Measurements from ENCODE around the gene CSF1.
"Not testable (repeated sequence)": the region's sequence is repeated elsewhere in the genome, so short reads cannot be mapped to it uniquely, and the experiment has no call there.

The CSF1 gene

DNA sequence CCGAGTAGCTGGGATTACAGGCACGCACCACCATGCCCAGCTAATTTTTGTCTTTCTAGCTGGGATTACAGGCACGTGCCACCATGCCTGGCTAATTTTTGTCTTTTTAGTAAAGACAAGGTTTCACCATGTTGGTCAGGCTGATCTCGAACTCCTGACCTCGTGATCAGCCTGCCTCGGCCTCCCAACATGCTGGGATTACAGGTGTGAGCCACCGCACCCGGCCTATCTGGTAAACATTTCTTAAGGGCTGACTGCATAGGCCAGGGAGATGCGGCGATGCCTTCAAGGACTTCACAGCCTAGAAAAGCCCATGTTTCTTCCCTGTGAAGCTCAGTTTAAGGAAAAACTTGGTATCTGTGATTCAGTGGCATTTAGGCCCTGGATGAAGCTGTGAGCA lies 9.7 kb downstream of the CSF1 start:
- DNase-seq = not testable (repeated sequence)

DNA sequence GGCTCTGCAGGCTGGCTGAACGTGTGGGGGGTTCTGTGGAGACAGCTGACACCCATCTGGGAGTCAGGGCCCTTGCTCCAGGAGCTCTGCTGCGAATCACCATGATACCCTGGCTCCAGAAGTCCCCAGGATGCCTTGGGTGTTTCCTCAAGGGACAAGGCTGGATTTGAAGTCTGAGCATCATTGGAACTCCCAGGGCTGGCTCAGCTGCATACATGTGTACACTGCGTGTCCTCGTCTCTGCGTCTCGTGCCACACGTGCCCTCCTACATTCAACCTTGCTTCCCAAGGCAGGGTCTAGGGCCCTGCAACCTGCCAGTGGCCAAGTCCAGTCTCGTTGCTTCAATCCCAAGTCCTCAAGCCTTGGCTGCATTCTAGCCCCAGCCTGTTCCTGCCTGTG lies 11.7 kb downstream of the CSF1 start:
- no peak for DNase-seq

DNA sequence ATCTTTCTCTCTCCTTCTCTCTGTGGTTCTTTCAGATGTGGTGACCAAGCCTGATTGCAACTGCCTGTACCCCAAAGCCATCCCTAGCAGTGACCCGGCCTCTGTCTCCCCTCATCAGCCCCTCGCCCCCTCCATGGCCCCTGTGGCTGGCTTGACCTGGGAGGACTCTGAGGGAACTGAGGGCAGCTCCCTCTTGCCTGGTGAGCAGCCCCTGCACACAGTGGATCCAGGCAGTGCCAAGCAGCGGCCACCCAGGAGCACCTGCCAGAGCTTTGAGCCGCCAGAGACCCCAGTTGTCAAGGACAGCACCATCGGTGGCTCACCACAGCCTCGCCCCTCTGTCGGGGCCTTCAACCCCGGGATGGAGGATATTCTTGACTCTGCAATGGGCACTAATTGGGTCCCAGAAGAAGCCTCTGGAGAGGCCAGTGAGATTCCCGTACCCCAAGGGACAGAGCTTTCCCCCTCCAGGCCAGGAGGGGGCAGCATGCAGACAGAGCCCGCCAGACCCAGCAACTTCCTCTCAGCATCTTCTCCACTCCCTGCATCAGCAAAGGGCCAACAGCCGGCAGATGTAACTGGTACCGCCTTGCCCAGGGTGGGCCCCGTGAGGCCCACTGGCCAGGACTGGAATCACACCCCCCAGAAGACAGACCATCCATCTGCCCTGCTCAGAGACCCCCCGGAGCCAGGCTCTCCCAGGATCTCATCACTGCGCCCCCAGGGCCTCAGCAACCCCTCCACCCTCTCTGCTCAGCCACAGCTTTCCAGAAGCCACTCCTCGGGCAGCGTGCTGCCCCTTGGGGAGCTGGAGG lies 12.7 kb downstream of the CSF1 start:
- no peak for DNase-seq

DNA sequence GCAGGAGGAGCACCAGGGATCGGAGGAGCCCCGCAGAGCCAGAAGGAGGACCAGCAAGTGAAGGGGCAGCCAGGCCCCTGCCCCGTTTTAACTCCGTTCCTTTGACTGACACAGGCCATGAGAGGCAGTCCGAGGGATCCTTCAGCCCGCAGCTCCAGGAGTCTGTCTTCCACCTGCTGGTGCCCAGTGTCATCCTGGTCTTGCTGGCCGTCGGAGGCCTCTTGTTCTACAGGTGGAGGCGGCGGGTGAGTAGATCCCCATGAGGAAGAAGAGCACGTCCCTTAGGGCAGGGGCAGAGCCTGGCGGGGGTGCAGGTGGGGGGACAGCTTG lies 13.3 kb downstream of the CSF1 start:
- no peak for DNase-seq

DNA sequence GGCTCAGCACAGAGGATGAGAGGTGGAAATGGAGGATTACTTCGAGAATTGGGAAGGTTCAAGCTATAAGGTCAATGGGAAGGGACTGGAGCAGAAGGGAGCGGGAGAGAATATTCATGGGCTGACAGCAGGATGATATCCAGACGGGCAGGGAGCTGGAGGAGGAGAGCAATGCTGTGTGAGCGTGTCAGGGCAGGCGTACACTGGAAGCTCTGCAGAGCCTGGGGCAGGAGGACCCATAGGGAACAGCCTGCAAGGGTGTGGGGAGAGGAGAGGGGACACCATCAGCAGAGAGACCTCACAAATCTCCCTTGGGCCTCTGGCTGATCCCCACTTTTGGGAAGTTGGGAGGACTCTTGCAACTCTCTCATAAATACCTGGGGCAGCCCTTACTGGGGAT lies 13.7 kb downstream of the CSF1 start:
- no peak for DNase-seq

DNA sequence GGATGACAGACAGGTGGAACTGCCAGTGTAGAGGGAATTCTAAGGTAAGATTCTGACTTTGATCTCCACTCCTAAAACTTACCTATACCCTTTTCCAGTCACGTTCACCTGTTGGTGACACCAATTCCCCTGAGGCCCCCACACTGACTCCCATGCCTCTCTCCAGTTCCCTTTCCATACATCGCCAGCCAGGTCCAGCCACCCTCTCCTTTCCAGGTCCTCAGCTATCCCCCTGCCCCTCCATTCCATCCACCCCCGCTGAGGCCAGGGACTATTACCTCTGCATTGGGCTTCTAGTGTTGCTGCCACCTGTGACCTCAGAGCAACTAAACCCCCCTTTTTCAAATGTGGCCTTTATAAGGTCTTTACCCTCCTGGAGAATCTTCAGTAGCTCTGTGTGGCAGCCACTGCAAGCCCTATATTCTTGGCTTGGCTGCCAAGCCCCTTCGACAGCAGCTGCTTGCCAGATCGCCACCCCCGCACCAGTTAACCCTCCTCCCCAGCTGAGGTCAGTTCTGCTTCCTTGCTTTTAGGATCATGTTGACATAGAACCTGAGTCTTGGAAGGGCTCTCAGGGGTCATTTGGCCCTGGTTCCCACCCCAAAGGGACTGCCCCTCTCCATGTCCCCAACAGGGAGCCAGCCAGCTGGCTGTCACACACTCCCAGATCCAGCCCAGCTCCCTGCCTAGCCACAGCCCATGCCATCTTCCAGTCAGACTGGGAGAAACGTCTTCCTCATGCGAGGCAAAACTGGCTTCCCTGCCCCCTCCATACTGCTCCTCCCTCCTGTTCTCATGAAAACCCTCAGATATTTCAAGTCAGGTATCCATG lies 14.7 kb downstream of the CSF1 start:
- DNase-seq = no peak

DNA sequence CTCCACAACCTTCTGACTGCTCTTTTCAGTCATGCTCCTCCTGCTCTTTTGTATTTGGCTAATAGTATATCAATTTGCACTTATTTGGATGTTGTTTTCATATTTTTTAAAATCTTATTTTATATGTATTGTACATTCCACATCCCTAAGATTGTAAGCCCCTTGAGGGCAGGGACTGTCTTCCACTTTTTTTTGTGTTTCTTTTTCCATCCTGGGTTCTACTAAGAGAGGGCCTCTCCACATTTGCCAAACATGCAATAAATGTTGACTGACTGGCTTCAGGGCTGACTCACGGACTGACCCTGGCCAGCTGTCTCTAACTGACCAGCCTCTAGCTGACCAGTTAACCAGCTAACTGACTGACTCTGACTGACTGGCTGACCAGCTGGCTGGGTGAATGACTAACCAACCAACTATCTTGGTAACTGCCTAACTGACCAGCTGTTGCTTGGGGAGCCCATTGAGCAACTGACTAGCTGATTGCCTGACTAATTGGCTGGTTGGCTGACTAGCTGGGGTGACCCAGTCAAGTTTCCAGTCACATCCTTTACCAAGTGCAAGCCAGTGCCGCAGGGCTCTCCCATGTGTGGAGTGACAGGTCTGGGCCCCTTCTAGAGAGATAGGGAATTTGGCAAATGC lies 16.1 kb downstream of the CSF1 start:
- no peak for DNase-seq

DNA sequence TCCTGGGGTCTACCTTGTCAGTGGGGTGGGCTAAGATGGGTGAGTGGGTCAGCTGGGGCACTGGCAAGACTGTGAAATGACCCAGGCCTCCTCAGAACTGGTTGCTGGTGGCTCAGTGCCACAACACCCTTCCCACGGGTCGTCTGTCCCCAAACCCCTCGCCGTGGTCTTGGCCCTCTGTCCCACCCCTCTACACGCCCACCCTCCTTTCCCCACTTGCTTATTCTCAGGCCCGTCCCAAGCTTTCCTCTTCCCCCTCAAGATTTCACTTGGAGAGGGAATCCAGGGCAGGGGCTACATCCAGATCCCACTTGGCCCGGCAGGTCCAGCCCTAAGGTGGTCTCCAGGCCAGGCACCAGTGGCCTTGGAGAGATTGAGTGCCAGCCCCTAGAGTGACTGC lies 16.7 kb downstream of the CSF1 start:
- no peak for DNase-seq

DNA sequence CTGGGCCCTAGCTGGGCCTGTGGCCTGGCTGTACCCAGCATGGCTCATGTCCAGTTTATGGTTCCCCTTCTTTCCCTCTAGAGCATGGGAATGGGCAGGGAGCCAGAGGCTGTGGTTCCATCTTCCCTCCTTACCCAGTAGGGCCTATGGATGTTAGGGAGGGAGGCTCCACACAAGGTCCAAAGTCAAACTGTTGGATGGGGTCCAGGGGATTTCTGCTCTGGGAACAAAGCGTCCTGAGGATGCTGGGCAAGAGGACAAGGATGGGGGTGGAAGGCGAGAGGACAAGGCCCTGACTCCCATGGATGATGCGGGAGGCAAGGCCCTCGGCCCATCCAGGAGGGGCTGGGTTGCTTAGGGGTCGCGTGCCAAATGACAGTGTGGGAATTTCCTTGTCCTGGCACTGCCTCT lies 17.3 kb downstream of the CSF1 start:
- no peak for DNase-seq

DNA sequence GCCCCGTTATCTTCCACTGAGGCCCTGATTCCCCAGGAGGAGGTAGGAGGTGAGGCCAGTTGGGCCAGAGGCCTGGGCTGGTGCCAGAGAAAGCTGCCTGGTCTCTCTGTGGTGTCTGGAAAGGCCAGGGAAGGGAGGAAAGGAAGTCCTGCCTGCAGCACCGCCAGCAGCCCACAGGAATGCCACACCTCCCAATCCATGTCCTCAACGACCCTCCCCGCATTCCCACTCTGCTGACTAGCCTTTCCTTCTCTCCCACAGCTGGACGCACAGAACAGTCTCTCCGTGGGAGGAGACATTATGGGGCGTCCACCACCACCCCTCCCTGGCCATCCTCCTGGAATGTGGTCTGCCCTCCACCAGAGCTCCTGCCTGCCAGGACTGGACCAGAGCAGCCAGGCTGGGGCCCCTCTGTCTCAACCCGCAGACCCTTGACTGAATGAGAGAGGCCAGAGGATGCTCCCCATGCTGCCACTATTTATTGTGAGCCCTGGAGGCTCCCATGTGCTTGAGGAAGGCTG lies 18.0 kb downstream of the CSF1 start:
- DNase-seq = no peak

DNA sequence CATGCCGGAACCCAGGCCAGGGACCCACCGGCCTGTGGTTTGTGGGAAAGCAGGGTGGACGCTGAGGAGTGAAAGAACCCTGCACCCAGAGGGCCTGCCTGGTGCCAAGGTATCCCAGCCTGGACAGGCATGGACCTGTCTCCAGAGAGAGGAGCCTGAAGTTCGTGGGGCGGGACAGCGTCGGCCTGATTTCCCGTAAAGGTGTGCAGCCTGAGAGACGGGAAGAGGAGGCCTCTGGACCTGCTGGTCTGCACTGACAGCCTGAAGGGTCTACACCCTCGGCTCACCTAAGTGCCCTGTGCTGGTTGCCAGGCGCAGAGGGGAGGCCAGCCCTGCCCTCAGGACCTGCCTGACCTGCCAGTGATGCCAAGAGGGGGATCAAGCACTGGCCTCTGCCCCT lies 18.5 kb downstream of the CSF1 start:
- no peak for DNase-seq

DNA sequence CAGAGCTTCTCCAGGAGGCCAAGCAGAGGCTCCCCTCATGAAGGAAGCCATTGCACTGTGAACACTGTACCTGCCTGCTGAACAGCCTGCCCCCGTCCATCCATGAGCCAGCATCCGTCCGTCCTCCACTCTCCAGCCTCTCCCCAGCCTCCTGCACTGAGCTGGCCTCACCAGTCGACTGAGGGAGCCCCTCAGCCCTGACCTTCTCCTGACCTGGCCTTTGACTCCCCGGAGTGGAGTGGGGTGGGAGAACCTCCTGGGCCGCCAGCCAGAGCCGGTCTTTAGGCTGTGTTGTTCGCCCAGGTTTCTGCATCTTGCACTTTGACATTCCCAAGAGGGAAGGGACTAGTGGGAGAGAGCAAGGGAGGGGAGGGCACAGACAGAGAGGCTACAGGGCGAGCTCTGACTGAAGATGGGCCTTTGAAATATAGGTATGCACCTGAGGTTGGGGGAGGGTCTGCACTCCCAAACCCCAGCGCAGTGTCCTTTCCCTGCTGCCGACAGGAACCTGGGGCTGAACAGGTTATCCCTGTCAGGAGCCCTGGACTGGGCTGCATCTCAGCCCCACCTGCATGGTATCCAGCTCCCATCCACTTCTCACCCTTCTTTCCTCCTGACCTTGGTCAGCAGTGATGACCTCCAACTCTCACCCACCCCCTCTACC lies 19.1 kb downstream of the CSF1 start:
- DNase-seq = no peak

DNA sequence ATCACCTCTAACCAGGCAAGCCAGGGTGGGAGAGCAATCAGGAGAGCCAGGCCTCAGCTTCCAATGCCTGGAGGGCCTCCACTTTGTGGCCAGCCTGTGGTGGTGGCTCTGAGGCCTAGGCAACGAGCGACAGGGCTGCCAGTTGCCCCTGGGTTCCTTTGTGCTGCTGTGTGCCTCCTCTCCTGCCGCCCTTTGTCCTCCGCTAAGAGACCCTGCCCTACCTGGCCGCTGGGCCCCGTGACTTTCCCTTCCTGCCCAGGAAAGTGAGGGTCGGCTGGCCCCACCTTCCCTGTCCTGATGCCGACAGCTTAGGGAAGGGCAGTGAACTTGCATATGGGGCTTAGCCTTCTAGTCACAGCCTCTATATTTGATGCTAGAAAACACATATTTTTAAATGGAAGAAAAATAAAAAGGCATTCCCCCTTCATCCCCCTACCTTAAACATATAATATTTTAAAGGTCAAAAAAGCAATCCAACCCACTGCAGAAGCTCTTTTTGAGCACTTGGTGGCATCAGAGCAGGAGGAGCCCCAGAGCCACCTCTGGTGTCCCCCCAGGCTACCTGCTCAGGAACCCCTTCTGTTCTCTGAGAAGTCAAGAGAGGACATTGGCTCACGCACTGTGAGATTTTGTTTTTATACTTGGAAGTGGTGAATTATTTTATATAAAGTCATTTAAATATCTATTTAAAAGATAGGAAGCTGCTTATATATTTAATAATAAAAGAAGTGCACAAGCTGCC lies 19.8 kb downstream of the CSF1 start:
- DNase-seq = no peak

DNA sequence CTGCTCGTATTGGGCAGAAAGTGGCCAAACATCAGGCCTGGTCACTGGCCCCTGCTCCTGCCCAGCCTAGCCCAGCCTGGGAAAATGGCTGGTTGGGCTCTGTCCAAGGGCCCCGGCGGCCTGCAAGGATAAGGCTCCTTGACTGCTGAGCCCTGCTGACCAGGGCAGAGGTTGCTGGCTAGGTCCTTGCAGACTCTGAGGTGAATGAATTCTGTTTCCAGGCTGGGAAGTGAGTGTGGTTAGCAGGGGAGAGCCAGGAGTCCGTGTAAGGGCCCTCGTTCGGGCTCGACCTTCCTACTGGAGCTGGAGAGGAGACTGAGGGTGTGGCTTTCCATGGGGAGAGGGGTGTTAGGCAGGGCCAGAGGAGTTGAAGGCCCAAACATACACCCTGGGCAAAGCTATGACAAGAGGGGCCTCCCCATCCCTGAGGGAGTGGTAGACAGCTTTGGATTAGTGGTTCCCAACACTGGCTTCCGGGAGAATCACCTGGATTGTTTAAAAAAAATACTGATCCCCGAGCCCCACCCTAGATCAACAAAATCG lies 20.6 kb downstream of the CSF1 start:
- DNase-seq = no peak

DNA sequence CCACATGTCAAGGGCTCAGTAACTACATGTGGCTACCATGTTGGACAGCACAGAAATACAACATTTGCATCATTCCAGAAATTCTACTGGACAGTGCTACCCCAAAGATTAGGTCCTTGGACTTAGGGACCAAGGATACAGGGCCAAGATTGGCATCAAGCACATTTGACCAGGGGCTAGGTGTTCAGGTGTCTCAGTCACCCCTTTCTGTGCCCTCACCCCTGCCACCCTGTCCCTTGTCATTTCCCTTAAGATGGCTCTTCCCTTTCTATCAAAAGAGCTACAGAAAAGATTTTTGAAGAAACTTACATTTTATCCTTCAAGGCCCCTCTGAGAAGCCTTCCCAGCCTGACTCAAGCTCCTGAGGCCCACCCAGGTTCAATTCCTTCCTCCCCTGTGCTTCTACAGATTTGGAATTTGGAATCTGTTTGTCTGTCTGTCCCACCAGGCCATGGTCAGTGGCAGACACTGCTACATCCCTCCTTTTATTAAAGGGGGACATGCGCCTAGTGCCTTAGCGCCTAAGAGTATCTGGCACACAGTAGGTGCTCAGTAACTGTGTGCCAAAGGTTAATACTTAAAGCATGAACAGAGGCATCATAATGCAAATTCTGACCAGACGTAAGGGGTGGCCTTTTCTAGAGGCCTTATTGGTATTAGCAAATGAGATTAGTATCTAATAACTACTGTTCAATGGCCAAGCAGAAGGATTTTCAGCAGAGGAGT lies 21.4 kb downstream of the CSF1 start:
- DNase-seq = no peak

DNA sequence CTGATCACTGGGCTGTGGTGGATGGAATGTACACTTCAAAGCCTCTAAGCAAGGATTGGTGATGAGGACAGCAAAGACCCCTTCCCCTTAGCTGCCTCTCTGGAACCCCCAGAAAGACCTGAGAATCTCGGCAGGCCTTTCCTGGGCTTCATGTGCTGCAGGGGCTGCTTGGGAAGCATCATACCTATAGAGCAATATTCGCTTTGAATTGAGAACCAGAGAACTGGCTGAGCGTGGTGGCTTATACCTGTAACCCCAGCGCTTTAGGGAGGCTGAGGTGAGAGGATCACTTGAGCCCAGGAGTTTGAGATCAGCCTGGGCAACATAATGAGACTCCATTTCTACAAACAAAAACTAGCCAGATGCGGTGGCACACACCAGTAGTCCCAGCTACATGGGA lies 22.0 kb downstream of the CSF1 start:
- no peak for DNase-seq

DNA sequence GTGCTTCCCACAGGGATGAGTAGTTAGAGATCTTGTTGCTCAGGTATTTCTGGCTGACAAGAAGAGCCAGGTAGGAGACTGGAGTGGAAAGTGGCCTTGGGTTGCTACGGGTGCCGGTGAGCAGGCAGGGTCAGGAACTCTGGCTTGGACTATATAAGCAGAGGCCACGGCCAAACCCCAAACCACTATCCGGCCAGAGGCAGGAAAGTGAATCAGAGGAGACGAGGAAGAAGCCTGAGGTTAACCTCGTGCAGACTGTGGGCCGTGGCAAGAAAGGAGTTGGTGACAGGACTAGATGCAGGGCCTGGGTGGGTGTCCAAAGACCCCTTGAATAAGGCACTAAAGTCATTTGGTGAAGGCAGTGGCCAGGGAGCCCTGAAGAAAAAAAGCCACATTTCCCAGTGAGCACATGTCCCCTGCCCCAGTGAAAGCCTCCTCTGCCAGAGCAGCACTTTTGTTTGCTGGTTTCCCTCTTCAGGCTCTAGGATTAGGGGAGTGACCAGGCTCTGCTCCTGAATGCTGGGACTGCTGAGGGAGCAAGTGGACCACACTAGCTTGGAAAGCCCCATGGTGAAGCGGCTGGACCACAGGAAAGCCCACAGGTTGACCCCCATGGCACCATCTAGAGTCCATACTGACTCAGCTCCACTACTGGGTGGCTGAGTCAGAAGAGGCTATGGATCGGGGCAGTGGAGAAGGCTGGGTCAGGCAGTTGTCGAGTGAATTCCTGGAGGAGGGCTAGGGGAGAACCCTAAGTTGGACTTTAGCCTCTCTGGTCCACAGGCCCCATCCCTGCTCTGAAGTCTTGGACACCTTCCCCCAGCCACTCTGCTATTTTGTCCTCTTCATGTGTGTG lies 23.4 kb downstream of the CSF1 start:
- DNase-seq = no peak

DNA sequence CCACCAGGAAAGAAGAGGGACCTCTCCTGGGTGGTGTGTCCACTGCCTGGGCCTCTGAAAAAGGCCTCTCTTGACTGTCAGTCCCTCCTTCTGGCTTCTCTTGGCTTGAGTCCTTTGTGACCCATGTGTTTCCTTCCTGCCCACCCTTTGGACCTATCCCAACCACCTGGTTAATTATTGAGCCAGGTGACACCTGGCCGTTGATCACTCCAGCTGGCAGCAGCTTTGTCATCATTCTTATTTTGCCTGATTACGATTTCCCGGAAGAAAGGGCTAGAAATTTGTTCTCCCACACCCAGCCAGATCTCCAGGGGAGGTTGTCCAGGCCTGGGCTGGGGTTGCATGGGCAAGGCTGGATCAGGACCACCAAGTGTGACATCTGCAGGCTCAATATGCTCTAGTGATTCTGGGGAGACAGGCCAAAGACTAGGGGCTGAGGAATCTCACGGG lies 24.8 kb downstream of the CSF1 start:
- peak; percentile 32 for DNase-seq

DNA sequence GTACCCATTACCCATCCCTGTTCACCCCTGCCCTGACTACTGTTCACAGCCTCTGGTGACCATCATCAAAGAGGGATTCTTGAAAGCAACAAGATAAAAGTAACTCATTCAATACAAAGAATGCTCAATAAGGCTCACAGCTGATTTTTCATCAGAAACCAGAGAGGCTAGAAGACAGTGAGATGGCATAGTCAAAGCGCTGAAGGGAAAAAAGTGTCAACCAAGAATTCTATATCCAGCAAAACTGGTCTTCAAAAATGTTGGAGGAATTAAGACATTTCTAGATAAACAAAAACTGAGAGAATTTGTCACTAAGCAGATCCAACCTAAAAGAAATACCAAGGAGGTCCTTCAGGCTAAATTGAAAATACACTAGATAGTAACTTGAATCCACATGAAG lies 27.1 kb downstream of the CSF1 start:
- no peak for DNase-seq

DNA sequence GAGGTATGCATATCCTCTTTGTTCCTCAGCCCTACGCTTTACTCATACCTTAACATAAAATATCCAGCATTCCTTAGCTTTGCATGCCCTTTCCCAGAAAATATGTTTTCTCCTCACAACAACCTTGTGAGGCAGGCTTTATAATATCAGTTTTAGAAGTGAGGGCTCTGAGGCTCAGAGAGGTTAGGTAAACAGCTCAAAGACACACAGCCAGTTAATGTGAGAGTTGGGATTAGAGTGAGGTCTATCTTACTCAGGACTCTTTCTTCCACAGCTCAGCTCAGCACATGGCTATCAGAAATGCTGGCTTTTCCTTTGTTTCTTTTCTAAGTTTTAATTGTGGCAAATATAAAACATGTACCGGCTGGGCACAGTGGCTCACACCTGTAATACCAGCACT lies 27.9 kb downstream of the CSF1 start:
- DNase-seq = no peak
